Liver (tissue), 9 donors: ENCODE results near the gene DMRTB1. TPM values are rescaled to one million over a fixed set of nuclear protein-coding genes. Genes with fewer than 3 reads are reported as not detected.

Source experiments
- DNase-seq: peaks from one replicate; pipeline ENCODE4 v3.0.0-alpha.2; 2017; ENCODE audit warnings: low spot score
- H3K27ac ChIP-seq, 2 donors: one replicate each; pipeline ENCODE4 v1.7.0; 2013; ENCODE audit warnings: inconsistent platforms in 2 of 2, low read length in 2 of 2, control low read depth in 1 of 2, low read depth in 1 of 2, mild to moderate bottlenecking in 1 of 2
- H3K27me3 ChIP-seq, 4 donors: one replicate each; pipeline versions ENCODE4 v1.6.1 to v1.7.0; 2013; ENCODE audit warnings: low read length in 3 of 4, inconsistent platforms in 1 of 4, mild to moderate bottlenecking in 1 of 4, moderate library complexity in 1 of 4; ENCODE audit not compliant: control insufficient read depth in 4 of 4, insufficient read depth in 4 of 4
- H3K36me3 ChIP-seq, 4 donors: one replicate each; pipeline versions ENCODE4 v1.6.1 to v1.7.0; 2013; ENCODE audit warnings: low read length in 3 of 4, mild to moderate bottlenecking in 3 of 4, low read depth in 1 of 4, moderate library complexity in 1 of 4; ENCODE audit not compliant: control insufficient read depth in 4 of 4, insufficient read depth in 3 of 4
- H3K4me1 ChIP-seq, 4 donors: one replicate each; pipeline versions ENCODE4 v1.6.1 to v1.7.0; 2013; ENCODE audit warnings: low read length in 3 of 4, mild to moderate bottlenecking in 3 of 4, moderate library complexity in 1 of 4; ENCODE audit not compliant: control insufficient read depth in 4 of 4, insufficient read depth in 4 of 4
- H3K4me3 ChIP-seq, 3 donors: one replicate each; pipeline versions ENCODE4 v1.6.1 to v1.7.0; 2013; ENCODE audit warnings: low read length in 3 of 3, control low read depth in 1 of 3, low read depth in 1 of 3, mild to moderate bottlenecking in 1 of 3
- H3K9ac ChIP-seq, 2 donors: one replicate each; pipeline ENCODE4 v1.7.0; 2013; ENCODE audit warnings: low read length in 2 of 2, mild to moderate bottlenecking in 2 of 2, moderate library complexity in 2 of 2, control low read depth in 1 of 2, low read depth in 1 of 2
- H3K9me3 ChIP-seq, 4 donors: one replicate each; pipeline versions ENCODE4 v1.6.1 to v1.7.0; 2013; ENCODE audit warnings: low read length in 3 of 4; ENCODE audit not compliant: control insufficient read depth in 4 of 4
- EGR1 ChIP-seq, 2 donors: IDR thresholded peaks; 2 replicates each; pipeline ENCODE4 v1.6.1; 2016 to 2018; ENCODE audit warnings: antibody characterized with exemption in 2 of 2, low read depth in 2 of 2
- FOXA1 ChIP-seq: IDR thresholded peaks from 2 replicates; pipeline ENCODE4 v1.6.1; 2016; ENCODE audit warnings: antibody characterized with exemption
- FOXA2 ChIP-seq: IDR thresholded peaks from 2 replicates; pipeline ENCODE4 v1.6.1; 2016; ENCODE audit warnings: antibody characterized with exemption
- GABPA ChIP-seq, 2 donors: IDR thresholded peaks in 1 of 2; conservative IDR thresholded peaks in 1 of 2; 2 replicates each; pipeline ENCODE4 v1.6.1; 2016; ENCODE audit warnings: antibody characterized with exemption in 2 of 2, mild to moderate bottlenecking in 1 of 2, moderate library complexity in 1 of 2
- HNF4A ChIP-seq, 2 donors: conservative IDR thresholded peaks; 2 replicates each; pipeline ENCODE4 v1.6.1; 2016; ENCODE audit warnings: antibody characterized with exemption in 2 of 2, mild to moderate bottlenecking in 2 of 2
- HNF4G ChIP-seq: IDR thresholded peaks from 2 replicates; pipeline ENCODE4 v1.6.1; 2016; ENCODE audit warnings: antibody characterized with exemption
- JUND ChIP-seq, 2 donors: IDR thresholded peaks; 2 replicates each; pipeline ENCODE4 v1.6.1; 2016; ENCODE audit warnings: antibody characterized with exemption in 2 of 2
- NR2F2 ChIP-seq: IDR thresholded peaks from 2 replicates; pipeline ENCODE4 v1.6.1; 2016; ENCODE audit warnings: antibody characterized with exemption
- RAD21 ChIP-seq, 2 donors: IDR thresholded peaks; 2 replicates each; pipeline ENCODE4 v1.6.1; 2016; ENCODE audit warnings: antibody characterized with exemption in 2 of 2, mild to moderate bottlenecking in 2 of 2
- RXRA ChIP-seq, 2 donors: IDR thresholded peaks; 2 replicates each; pipeline ENCODE4 v1.6.1; 2017 to 2018; ENCODE audit warnings: antibody characterized with exemption in 2 of 2, mild to moderate bottlenecking in 1 of 2
- SP1 ChIP-seq: IDR thresholded peaks from 2 replicates; pipeline ENCODE4 v1.6.1; 2018; ENCODE audit warnings: antibody characterized with exemption, mild to moderate bottlenecking
- YY1 ChIP-seq: IDR thresholded peaks from 2 replicates; pipeline ENCODE4 v1.6.1; 2016; ENCODE audit warnings: antibody characterized with exemption, mild to moderate bottlenecking
- WGBS: extraction: QIAGEN DNeasy Blood & Tissue Kit; methylation state at CpG from one replicate; pipeline ENCODE4 v1.1.7; 2013; 5-methylcytosine and 5-hydroxymethylcytosine counted together
- polyA plus RNA-seq, 2 donors: library from polyadenylated mRNA; stranded (reverse) in 1 of 2; unstranded in 1 of 2; fragments of 200-250 nt in 1 of 2; fragments of >200 nt in 1 of 2; fragmentation: Nextera tagmentation in 1 of 2; extraction: Ambion mirVana in 1 of 2; gene quantifications; one replicate each; pipeline versions ENCODE4 v1.2.1 to v1.2.3, GENCODE V29; 2013 to 2015
- total RNA-seq, 2 donors: library from RNA; depleted of rRNA; stranded (reverse); fragments of >200 nt; gene quantifications; one replicate each; pipeline ENCODE4 v1.2.3, GENCODE V29; 2014
- TF ChIP-seq, protein P1 (sequence below): IDR thresholded peaks from 2 replicates; pipeline ENCODE4 v1.6.1; 2016; ENCODE audit warnings: antibody characterized with exemption, mild to moderate bottlenecking
- TF ChIP-seq, protein P2 (sequence below): IDR thresholded peaks from 2 replicates; pipeline ENCODE4 v1.6.1; 2016; ENCODE audit warnings: antibody characterized with exemption
- TF ChIP-seq, protein P3 (sequence below): IDR thresholded peaks from 2 replicates; pipeline ENCODE4 v1.6.1; 2016; ENCODE audit warnings: antibody characterized with exemption
- TF ChIP-seq, protein P4 (sequence below): fragments of 150-350 bp; IDR thresholded peaks from 2 replicates; pipeline ENCODE4 v1.5.1; 2017; ENCODE audit warnings: improper control_type of control experiment, low read depth, low read length; ENCODE audit not compliant: missing input control
- TF ChIP-seq, protein P5 (sequence below): IDR thresholded peaks from 2 replicates; pipeline ENCODE4 v1.6.1; 2016; ENCODE audit warnings: antibody characterized with exemption
- donor health status: healthy.
- donor health status: healthy.
- donor health status: healthy.
- donor health status: healthy.
- donor health status: healthy.

DMRTB1 gene
- total and polyA plus RNA-seq, 4 donors, result not detected

DNA sequence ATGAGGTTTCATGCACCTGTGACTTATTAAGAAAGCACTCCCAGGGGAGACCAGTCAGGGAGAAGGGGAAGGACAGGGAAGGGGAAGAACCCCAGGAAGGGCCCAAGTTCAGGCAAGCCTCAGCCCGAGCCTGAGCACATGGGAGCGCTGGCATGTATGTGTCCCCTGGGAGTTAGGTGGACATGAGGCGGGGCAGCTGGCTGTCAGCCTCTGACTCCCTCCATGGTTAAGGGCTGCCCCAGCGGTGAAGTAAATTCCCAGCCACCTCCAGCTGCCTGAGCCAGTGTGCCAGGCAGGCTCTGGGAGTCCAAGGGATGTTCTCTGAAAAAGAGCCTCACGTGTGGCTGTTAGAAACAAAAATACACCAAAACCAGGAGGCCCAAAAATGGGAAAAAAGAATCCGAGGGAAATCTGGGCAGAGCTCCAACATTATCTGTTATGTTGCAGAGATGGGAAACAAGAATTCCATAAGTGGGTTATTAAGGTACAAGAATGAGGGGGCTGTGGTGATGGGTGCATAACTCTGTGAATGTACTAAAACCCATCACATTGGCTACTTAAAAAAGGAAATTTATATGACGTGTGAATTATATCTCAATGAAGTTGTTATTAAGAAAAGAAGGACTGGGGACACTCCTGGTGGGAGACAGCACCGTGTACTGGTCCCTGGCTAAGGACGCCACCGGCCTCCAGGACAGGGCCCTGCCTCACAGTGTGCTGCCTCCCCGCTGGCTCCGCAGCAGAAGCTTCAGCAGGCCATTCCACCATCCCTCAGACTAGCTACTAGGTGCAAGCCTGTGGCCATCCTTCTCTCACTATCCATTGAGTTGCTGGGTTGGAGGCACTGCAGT is 18.7 kb downstream of the DMRTB1 start:
- H3K36me3 ChIP-seq, result no peaks in the 10 kb centered on the region
- H3K4me3 ChIP-seq, result no peak overlapping the region
- no peak overlapping the region for H3K9ac ChIP-seq
- TF ChIP-seq JUND (IDR thresholded peaks at IDR 0.05) (no peak), RXRA (IDR thresholded peaks at IDR 0.05) (no peak), FOXA2 (no peak), HNF4G (no peak), FOXA1 (no peak), SP1 (no peak), YY1 (no peak), RAD21 (IDR thresholded peaks at IDR 0.05) (no peak), GABPA (IDR thresholded peaks at IDR 0.05 in 1 of 2, conservative IDR thresholded peaks at IDR 0.05 in 1 of 2) (no peak), HNF4A (conservative IDR thresholded peaks at IDR 0.05) (no peak), NR2F2 (no peak), EGR1 (IDR thresholded peaks at IDR 0.05; ENCODE audit: low read depth in 2 of 2) (no peak)
- TF ChIP-seq, protein P1, sequence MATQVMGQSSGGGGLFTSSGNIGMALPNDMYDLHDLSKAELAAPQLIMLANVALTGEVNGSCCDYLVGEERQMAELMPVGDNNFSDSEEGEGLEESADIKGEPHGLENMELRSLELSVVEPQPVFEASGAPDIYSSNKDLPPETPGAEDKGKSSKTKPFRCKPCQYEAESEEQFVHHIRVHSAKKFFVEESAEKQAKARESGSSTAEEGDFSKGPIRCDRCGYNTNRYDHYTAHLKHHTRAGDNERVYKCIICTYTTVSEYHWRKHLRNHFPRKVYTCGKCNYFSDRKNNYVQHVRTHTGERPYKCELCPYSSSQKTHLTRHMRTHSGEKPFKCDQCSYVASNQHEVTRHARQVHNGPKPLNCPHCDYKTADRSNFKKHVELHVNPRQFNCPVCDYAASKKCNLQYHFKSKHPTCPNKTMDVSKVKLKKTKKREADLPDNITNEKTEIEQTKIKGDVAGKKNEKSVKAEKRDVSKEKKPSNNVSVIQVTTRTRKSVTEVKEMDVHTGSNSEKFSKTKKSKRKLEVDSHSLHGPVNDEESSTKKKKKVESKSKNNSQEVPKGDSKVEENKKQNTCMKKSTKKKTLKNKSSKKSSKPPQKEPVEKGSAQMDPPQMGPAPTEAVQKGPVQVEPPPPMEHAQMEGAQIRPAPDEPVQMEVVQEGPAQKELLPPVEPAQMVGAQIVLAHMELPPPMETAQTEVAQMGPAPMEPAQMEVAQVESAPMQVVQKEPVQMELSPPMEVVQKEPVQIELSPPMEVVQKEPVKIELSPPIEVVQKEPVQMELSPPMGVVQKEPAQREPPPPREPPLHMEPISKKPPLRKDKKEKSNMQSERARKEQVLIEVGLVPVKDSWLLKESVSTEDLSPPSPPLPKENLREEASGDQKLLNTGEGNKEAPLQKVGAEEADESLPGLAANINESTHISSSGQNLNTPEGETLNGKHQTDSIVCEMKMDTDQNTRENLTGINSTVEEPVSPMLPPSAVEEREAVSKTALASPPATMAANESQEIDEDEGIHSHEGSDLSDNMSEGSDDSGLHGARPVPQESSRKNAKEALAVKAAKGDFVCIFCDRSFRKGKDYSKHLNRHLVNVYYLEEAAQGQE, result no peak
- TF ChIP-seq, protein P2, sequence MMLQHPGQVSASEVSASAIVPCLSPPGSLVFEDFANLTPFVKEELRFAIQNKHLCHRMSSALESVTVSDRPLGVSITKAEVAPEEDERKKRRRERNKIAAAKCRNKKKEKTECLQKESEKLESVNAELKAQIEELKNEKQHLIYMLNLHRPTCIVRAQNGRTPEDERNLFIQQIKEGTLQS, result no peak
- TF ChIP-seq, protein P3, sequence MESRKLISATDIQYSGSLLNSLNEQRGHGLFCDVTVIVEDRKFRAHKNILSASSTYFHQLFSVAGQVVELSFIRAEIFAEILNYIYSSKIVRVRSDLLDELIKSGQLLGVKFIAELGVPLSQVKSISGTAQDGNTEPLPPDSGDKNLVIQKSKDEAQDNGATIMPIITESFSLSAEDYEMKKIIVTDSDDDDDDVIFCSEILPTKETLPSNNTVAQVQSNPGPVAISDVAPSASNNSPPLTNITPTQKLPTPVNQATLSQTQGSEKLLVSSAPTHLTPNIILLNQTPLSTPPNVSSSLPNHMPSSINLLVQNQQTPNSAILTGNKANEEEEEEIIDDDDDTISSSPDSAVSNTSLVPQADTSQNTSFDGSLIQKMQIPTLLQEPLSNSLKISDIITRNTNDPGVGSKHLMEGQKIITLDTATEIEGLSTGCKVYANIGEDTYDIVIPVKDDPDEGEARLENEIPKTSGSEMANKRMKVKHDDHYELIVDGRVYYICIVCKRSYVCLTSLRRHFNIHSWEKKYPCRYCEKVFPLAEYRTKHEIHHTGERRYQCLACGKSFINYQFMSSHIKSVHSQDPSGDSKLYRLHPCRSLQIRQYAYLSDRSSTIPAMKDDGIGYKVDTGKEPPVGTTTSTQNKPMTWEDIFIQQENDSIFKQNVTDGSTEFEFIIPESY, result no peak
- TF ChIP-seq, protein P4, sequence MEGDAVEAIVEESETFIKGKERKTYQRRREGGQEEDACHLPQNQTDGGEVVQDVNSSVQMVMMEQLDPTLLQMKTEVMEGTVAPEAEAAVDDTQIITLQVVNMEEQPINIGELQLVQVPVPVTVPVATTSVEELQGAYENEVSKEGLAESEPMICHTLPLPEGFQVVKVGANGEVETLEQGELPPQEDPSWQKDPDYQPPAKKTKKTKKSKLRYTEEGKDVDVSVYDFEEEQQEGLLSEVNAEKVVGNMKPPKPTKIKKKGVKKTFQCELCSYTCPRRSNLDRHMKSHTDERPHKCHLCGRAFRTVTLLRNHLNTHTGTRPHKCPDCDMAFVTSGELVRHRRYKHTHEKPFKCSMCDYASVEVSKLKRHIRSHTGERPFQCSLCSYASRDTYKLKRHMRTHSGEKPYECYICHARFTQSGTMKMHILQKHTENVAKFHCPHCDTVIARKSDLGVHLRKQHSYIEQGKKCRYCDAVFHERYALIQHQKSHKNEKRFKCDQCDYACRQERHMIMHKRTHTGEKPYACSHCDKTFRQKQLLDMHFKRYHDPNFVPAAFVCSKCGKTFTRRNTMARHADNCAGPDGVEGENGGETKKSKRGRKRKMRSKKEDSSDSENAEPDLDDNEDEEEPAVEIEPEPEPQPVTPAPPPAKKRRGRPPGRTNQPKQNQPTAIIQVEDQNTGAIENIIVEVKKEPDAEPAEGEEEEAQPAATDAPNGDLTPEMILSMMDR, result no peak
- TF ChIP-seq, protein P5, sequence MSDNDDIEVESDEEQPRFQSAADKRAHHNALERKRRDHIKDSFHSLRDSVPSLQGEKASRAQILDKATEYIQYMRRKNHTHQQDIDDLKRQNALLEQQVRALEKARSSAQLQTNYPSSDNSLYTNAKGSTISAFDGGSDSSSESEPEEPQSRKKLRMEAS, result no peak
- no peak overlapping the region for H3K27ac ChIP-seq
- H3K9me3 ChIP-seq, result peaks cover 0 to 2% (median 0%) of the 10 kb centered on the region in 4 donors
- WGBS, result 86% methylated on average over 12 of the region's 12 CpGs
- H3K4me1 ChIP-seq, result no peaks in the 10 kb centered on the region
- peaks cover 0 to 2% (median 0%) of the 10 kb centered on the region in 4 donors for H3K27me3 ChIP-seq
- no peak for DNase-seq
